ENCODE measurements around the gene USP31. TPM values are rescaled to one million over a fixed set of nuclear protein-coding genes. Genes with fewer than 3 reads are reported as not detected.

The USP31 gene
- total RNA-seq, 2 experiments from 2014 or later, result 1.6 to 1.7 TPM

- TF ChIP-seq CTCF (IDR thresholded peaks at IDR 0.05), result no peak
- ChIA-PET CTCF (no interaction called here), POLR2A (no interaction called here)
- no peaks in the 10 kb centered on the region for H3K27me3 ChIP-seq (ENCODE audit: control insufficient read depth in 1 of 2, insufficient read depth in 2 of 2, low read length in 2 of 2)
- Mint-ChIP-seq H3K36me3 (ENCODE audit: low read depth) (peaks cover 29% of the 10 kb centered on the region), H3K4me3 (no peak overlapping the region), H3K27ac (no peak overlapping the region), H3K9me3 (no peaks in the 10 kb centered on the region), H3K27me3 (no peaks in the 10 kb centered on the region), H3K4me1 (ENCODE audit: low read depth) (no peaks in the 10 kb centered on the region)
- DNase-seq (no peak), ATAC-seq (ENCODE audit: poor library complexity) (no peak)
- peaks cover 13% of the 10 kb centered on the region for H3K36me3 ChIP-seq (ENCODE audit: insufficient read depth, low read length)
- intact Hi-C loops (cut with DNase I, micrococcal nuclease), result no loop called here
- no peak overlapping the region for H3K27ac ChIP-seq (ENCODE audit: low read depth in 1 of 2, low read length in 2 of 2)
- no peaks in the 10 kb centered on the region for H3K4me1 ChIP-seq (ENCODE audit: insufficient read depth, low read length)
- H3K4me3 ChIP-seq (ENCODE audit: low read length), result no peak overlapping the region
- H3K9me3 ChIP-seq (ENCODE audit: control insufficient read depth in 1 of 2, insufficient read depth in 1 of 2, low read length in 2 of 2), result no peaks in the 10 kb centered on the region
Observed at GRCh38 chr16:23066676-23067075, 82.6 kb downstream of the USP31 start.

GRCh38 chr16:23064639-23065038, 84.6 kb downstream of the USP31 start:
- H3K4me1 Mint-ChIP-seq (ENCODE audit: low read depth), result no peaks in the 10 kb centered on the region
- ATAC-seq (ENCODE audit: poor library complexity) (no peak), DNase-seq (peak in 1 of 14 experiments; percentile 3)
- peaks cover 9% of the 10 kb centered on the region for H3K36me3 ChIP-seq (ENCODE audit: insufficient read depth, low read length)
- no peaks in the 10 kb centered on the region for H3K27me3 ChIP-seq (ENCODE audit: control insufficient read depth in 1 of 2, insufficient read depth in 2 of 2, low read length in 2 of 2)
- no peak for TF ChIP-seq CTCF (IDR thresholded peaks at IDR 0.05)
- no peaks in the 10 kb centered on the region for H3K9me3 ChIP-seq (ENCODE audit: control insufficient read depth in 1 of 2, insufficient read depth in 1 of 2, low read length in 2 of 2)
- POLR2A ChIA-PET, result no interaction called here
- H3K9me3 Mint-ChIP-seq, result no peaks in the 10 kb centered on the region
- peaks cover 15% of the 10 kb centered on the region for H3K36me3 Mint-ChIP-seq (ENCODE audit: low read depth)
- intact Hi-C loops (cut with DNase I, micrococcal nuclease), result loop anchor here (5.0 kb wide), 1 partner anchor 1422 kb away; no protein-coding TSS in a partner anchor
- H3K27me3 Mint-ChIP-seq, result peaks cover 5% of the 10 kb centered on the region
- H3K27ac Mint-ChIP-seq, result no peak overlapping the region
- H3K4me3 Mint-ChIP-seq, result no peak overlapping the region
- H3K4me3 ChIP-seq (ENCODE audit: low read length), result no peak overlapping the region
- H3K4me1 ChIP-seq (ENCODE audit: insufficient read depth, low read length), result no peaks in the 10 kb centered on the region
- H3K27ac ChIP-seq (ENCODE audit: low read depth in 1 of 2, low read length in 2 of 2), result no peak overlapping the region
- CTCF ChIA-PET, result no interaction called here

- Mint-ChIP-seq H3K27me3 (peaks cover 5% of the 10 kb centered on the region), H3K36me3 (ENCODE audit: low read depth) (peaks cover under 1% of the 10 kb centered on the region), H3K4me1 (ENCODE audit: low read depth) (no peaks in the 10 kb centered on the region), H3K27ac (no peak overlapping the region), H3K4me3 (no peak overlapping the region), H3K9me3 (no peaks in the 10 kb centered on the region)
- no peaks in the 10 kb centered on the region for H3K4me1 ChIP-seq (ENCODE audit: insufficient read depth, low read length)
- POLR2A ChIA-PET, result no interaction called here
- TF ChIP-seq CTCF (IDR thresholded peaks at IDR 0.05), result no peak
- no peak overlapping the region for H3K27ac ChIP-seq (ENCODE audit: low read depth in 1 of 2, low read length in 2 of 2)
- DNase-seq, result no peak
- intact Hi-C loops (cut with DNase I, micrococcal nuclease), result loop anchor here (5.0 kb wide), 1 partner anchor 1420 kb away; no protein-coding TSS in a partner anchor
- H3K4me3 ChIP-seq (ENCODE audit: low read length), result no peak overlapping the region
- CTCF ChIA-PET, result no interaction called here
- no peak for ATAC-seq (ENCODE audit: poor library complexity)
- H3K27me3 ChIP-seq (ENCODE audit: control insufficient read depth in 1 of 2, insufficient read depth in 2 of 2, low read length in 2 of 2), result peaks cover 0 to 4% of the 10 kb centered on the region in 2 experiments
- no peaks in the 10 kb centered on the region for H3K36me3 ChIP-seq (ENCODE audit: insufficient read depth, low read length)
- H3K9me3 ChIP-seq (ENCODE audit: control insufficient read depth in 1 of 2, insufficient read depth in 1 of 2, low read length in 2 of 2), result no peaks in the 10 kb centered on the region
Observed at GRCh38 chr16:23062524-23062923, 86.7 kb downstream of the USP31 start.

Data from CD4-positive, alpha-beta T cell (primary cell).